Measurements from ENCODE around the gene NUDCD2.
"Not testable (repeated sequence)": the region's sequence is repeated elsewhere in the genome, so short reads cannot be mapped to it uniquely, and the experiment has no call there.

Gene NUDCD2

GRCh38 chr5:163463063-163463435 lies 3.1 kb upstream of the NUDCD2 start:
- no peak for DNase-seq

GRCh38 chr5:163460562-163461171 lies 765 bp upstream of the NUDCD2 start, which contains the start of gene HMMR:
TSS of gene HMMR (plus strand) at chr5:163460632. CDS start at chr5:163460693, 61 bp downstream.
- DNase-seq = no peak

GRCh38 chr5:163459462-163459818 lies 462 bp downstream of the NUDCD2 start:
- no peak for DNase-seq

GRCh38 chr5:163458778-163459385 lies 1.0 kb downstream of the NUDCD2 start:
- DNase-seq = no peak

GRCh38 chr5:163456840-163457239 lies 3.1 kb downstream of the NUDCD2 start:
- DNase-seq = no peak

GRCh38 chr5:163456029-163456589 lies 3.8 kb downstream of the NUDCD2 start:
- no peak for DNase-seq

- not testable (repeated sequence) for DNase-seq
These were observed 4.5 kb downstream of the NUDCD2 start for GRCh38 chr5:163455406-163455805.

- DNase-seq = no peak
These were observed 6.2 kb downstream of the NUDCD2 start for GRCh38 chr5:163453705-163454104.

- no peak for DNase-seq
These were observed 8.4 kb downstream of the NUDCD2 start for GRCh38 chr5:163451489-163451888.

- no peak for DNase-seq
These were observed 11.4 kb downstream of the NUDCD2 start for GRCh38 chr5:163448491-163448890.

- DNase-seq = no peak
These were observed 12.0 kb downstream of the NUDCD2 start for GRCh38 chr5:163447875-163448274.

GRCh38 chr5:163447191-163447590 lies 12.7 kb downstream of the NUDCD2 start:
- DNase-seq = no peak

GRCh38 chr5:163445345-163445744 lies 14.6 kb downstream of the NUDCD2 start:
- no peak for DNase-seq

- no peak for DNase-seq
These were observed 15.4 kb downstream of the NUDCD2 start for GRCh38 chr5:163444526-163444925.

GRCh38 chr5:163440954-163441353 lies 18.9 kb downstream of the NUDCD2 start:
- DNase-seq = no peak

- no peak for DNase-seq
These were observed 20.8 kb downstream of the NUDCD2 start for GRCh38 chr5:163439092-163439425.

- DNase-seq = peak; percentile 95
These were observed 22.4 kb downstream of the NUDCD2 start, which contains the start of gene CCNG1 for GRCh38 chr5:163437309-163438182. TSS of gene CCNG1 (plus strand) at chr5:163437595. CDS start at chr5:163439257, 1,662 bp downstream.

GRCh38 chr5:163437011-163437308 lies 22.9 kb downstream of the NUDCD2 start:
- no peak for DNase-seq

GRCh38 chr5:163436515-163436914 lies 23.4 kb downstream of the NUDCD2 start:
- DNase-seq = no peak

GRCh38 chr5:163434401-163434866 lies 25.5 kb downstream of the NUDCD2 start:
- no peak for DNase-seq

- no peak for DNase-seq
These were observed 26.6 kb downstream of the NUDCD2 start for GRCh38 chr5:163433271-163433670.

GRCh38 chr5:163432544-163432943 lies 27.4 kb downstream of the NUDCD2 start:
- no peak for DNase-seq

GRCh38 chr5:163426128-163426527 lies 33.8 kb downstream of the NUDCD2 start:
- not testable (repeated sequence) for DNase-seq

- DNase-seq = no peak
These were observed 35.1 kb downstream of the NUDCD2 start for GRCh38 chr5:163424836-163425235.

All from retina (tissue), 1 donor.